Erythroblast (primary cell): ENCODE results near the gene PON2.
"Not testable (repeated sequence)": the region's sequence is repeated elsewhere in the genome, so short reads cannot be mapped to it uniquely, and the experiment has no call there.

Source experiments
- DNase-seq, 2 experiments: peaks; one replicate each; lab custom pipeline; 2025; lab: John Stamatoyannopoulos, UW
- GATA1 ChIP-seq: IDR thresholded peaks from 2 replicates; pipeline ENCODE4 v1.6.1; 2011; ENCODE audit warnings: low read depth, mild to moderate bottlenecking, control low read depth, low read length, moderate library complexity
- POLR2A ChIP-seq: IDR thresholded peaks from 2 replicates; pipeline ENCODE4 v1.6.1; 2011; ENCODE audit warnings: mild to moderate bottlenecking, low read length

Gene PON2

DNA sequence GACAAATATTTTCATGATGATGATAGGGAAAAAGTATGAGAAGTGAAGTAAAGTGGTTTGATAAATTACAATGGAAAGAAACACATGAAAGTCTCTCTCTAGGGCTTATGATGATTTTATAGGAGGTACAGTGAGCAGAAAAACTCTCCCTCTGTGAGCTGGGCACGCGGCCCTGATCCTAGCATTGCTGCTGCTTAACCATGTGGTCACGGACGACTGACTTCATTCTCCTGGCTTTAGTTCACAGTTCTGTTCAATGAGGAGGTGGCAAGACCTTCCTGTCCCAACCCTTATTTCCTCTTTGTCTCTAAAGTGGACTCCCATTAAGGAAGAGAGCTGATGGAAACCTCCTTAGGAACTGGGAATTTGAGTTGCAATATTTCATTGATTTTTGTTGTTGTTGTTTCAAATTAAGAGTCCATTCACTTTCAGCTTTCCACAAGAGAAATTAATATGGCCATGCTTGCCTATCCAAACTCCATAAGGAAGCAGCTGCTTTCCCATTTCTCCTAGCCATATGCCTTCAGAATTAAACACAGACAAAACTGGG lies 30.4 kb downstream of the PON2 start:
- no peak for DNase-seq
- no peak for TF ChIP-seq GATA1
- TF ChIP-seq POLR2A = no peak

DNA sequence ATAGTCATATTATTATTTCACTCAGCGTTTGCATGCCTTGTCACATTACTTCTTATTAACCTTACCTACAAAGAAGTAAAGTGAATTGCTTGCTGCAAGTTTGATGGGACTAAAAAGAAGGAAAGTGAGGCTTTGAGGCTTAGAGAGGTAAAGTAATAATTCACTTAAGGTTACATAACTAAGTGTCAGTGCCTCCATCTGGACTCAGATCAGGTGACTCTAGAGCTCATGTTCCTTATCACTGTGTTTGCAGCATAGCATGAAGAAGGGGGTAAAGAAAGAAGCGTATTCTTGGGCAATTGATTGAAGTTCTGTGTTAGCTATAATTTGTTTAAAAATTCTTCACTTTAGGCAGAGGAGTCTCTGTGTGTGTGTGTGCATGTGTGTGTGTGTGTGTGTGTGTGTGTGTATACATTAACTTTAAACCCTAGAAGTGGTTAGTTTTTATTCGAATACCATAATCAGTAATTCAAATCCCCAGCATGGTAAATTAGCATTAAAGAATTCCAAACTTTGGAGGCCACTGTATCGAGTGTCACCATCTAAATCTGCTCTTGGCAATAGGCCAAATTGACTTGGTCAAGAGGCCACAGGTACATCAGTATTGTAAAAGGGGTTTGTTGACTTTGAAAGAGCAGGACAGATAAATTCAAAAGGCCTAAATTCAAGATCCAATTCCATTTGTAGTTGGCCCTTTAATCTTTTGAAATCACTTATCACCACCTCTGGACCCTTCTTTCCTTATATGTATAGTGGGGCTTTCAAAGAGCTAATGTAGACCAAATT lies 36.5 kb downstream of the PON2 start:
- DNase-seq = no peak
- TF ChIP-seq POLR2A = no peak
- no peak for TF ChIP-seq GATA1

DNA sequence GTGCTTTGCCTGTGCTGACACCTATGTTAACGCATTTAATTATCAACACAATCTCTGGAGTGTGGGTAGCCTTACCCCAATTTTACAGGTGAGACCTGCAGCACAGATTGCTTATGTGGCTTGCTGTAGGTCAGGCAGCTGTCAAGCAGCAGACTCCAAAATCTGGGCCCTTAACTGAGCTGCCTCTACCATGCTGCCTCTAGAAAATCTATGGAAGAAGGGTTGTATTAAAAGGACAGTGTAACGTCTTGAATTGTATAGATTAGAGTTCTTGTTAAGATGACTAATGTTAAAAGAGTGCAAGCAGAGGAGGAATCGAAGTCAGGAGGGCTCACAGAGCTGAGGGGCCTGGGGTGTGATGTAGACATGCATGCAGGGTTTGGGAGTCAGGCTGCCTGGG lies 37.4 kb downstream of the PON2 start:
- DNase-seq = no peak
- TF ChIP-seq POLR2A (no peak), GATA1 (no peak)

DNA sequence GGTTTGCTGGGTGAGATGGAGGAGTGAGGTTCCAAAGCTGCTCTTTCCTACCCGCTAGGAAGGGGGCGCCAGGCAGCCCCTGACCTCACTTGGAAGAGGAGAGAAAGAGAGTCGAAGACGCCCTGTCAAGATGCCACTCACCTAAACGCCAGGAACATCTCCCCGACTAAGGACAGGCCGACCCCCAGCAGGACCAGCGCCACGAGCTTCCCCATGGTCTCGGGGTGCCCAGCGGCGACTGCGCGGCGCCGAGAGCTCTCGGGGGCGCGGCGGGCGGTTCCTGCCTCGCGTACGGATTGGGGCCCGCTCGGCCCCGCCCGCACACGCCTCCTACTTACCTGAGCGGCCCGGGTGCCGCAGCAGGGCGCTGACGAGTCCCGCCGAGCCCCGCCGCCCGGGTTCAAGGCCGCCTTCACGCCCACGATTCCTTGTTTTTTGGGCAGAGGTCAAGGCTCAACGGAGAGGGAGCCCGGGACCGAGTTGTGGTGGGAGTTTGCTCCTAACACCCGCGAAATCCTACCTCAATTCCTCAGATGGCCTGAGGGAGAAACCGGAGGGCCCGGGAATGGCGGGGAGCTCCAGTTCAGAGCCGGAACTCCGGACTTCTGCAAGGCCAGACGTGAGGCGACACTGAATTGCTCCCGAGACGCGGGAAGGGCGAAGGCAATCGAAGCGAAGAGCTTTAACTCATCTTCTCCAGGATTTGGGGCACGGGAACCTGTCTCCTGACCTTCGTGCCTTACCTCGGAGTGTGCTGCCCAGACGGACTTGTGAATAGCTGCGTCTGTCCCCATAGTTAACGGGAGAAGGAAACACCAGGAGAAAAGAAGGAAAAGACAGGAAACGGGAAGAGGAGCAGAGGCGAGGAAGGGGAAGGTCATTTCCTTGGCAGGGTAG lies 38.4 kb downstream of the PON2 start, which contains the start of gene PON3:
PON3 (minus strand) TSS at position 240 of the 897 bp plus-strand sequence; CDS start at position 215, 25 bp downstream.
- no peak for TF ChIP-seq POLR2A
- TF ChIP-seq GATA1 = no peak

DNA sequence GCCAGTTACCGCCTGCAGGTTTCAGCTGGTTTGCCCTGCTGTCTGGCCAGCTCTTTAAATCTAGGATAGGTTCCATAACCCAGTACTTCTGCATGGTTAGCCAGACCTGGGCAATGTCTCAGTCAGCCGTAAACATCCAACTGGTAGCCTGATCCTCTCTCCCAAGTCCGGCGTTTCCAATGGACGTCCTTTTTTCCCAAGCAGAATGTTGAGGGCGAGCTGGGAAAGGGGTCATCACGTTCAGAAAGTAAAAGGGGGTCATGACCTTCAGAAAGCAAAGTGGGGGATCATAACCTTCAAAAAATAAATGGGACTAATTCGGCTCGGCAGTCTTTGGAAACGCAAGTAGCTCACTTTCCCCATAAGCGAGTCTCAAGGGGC lies 39.1 kb downstream of the PON2 start:
- no peak for TF ChIP-seq GATA1
- no peak for TF ChIP-seq POLR2A
- no peak for DNase-seq

More for the DNA sequence above, 38.4 kb downstream of the PON2 start, which contains the start of gene PON3:
- DNase-seq = peak; percentile 32 to 40

DNA sequence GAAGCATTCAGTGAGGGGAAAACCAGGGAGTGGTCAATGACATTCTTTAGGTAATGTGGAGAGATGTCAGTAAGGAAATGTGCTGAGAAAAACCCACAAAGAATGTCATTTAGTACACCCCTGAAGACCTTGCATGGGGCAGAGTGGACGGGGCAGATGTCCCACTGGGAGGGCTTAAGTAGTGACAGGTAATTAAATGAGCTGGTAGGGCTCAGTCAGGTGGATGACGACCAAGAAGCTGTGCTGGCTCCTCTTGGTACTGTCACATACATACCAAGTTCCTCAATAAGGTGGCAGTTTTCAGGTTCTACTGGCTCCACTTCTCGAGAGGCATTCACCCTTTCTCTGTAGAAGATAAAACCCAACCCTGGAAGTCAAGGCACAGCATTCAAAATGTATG lies 40.5 kb downstream of the PON2 start:
- no peak for DNase-seq
- TF ChIP-seq POLR2A = no peak
- TF ChIP-seq GATA1 = no peak

DNA sequence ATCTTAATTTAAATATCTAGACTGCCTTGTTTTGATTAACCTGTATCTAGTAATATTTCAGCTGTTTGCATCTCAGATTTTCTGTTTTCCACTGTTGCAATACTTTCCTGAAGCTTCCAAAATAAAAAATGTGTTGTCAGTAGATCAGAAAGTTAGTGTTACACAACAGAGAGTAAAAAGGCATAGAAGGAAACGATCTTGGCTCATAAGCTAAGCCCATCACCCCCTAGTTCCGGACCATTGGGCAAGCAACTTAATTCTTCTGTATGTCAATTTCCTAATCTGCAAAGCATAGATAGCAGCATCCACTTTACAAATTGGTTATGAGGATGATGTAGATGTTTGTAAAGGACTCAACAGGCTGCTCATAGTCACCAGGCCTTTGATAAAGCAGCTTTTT lies 43.1 kb downstream of the PON2 start:
- TF ChIP-seq GATA1 = no peak
- TF ChIP-seq POLR2A = no peak
- no peak for DNase-seq

DNA sequence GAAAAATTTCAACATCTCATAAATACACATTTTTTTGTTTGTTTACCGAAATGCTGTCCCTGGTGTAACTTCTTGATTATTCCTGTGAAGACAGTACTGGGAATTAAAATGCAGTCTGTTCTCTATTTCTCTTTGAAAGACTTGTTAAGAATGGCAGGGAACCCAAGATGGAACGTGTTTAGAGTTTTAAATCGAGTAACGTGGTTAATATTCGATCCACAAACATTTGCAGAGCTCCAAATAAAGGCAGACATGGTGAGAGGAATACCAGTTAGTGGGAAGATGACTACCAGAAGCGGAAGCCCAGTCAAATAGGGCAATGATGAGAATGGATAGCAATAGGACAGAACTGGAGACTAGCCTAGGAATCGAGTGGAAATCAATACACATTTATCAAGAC lies 45.3 kb downstream of the PON2 start:
- TF ChIP-seq GATA1 (no peak), POLR2A (no peak)
- no peak for DNase-seq

DNA sequence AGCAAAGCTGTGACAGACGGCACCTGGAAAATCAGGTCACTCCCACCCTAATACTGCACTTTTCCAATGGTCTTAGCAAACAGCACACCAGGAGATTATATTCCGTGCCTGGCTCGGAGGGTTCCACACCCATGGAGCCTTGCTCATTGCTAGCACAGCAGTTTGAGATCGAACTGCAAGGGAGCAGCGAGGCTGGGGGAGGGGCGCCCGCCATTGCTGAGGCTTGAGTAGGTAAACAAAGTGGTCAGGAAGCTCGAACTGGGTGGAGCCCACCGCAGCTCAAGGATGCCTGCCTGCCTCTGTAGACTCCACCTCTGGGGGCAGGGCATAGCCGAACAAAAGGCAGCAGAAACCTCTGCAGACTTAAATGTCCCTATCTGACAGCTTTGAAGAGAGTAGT lies 55.4 kb downstream of the PON2 start:
- not testable (repeated sequence) for DNase-seq

DNA sequence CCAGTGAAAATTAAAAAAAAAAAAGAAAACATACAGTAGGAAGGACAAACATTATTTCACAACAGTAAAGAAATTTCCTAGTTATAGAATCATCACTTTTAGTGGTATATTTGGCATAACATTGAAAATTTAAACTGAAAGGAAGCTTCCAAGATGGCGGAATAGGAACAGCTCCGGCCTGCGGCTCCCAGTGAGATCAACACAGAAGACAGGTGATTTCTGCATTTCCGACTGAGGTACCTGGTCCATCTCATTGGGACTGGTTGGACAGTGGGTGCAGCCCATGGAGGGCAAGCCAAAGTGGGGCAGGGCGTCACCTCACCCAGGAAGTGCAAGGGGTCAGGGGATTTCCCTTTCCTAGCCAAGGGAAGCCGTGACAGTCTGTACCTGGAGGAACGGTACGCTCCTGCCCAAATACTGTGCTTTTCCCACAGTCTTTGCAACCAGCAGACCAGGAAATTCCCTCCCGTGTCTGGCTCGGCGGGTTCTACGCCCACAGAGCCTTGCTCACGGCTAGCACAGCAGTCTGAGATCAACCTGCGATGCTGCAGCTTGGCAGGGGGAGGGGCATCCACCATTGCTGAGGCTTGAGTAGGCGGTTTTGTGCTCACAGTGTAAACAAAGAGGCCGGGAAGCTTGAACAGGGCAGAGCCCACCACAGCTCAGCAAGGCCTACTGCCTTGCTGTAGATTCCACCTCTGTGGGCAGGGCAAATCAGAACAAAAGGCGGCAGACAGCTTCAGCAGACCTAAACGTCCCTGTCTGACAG lies 58.0 kb downstream of the PON2 start:
- TF ChIP-seq GATA1 (no peak), POLR2A (no peak)
- DNase-seq = no peak

DNA sequence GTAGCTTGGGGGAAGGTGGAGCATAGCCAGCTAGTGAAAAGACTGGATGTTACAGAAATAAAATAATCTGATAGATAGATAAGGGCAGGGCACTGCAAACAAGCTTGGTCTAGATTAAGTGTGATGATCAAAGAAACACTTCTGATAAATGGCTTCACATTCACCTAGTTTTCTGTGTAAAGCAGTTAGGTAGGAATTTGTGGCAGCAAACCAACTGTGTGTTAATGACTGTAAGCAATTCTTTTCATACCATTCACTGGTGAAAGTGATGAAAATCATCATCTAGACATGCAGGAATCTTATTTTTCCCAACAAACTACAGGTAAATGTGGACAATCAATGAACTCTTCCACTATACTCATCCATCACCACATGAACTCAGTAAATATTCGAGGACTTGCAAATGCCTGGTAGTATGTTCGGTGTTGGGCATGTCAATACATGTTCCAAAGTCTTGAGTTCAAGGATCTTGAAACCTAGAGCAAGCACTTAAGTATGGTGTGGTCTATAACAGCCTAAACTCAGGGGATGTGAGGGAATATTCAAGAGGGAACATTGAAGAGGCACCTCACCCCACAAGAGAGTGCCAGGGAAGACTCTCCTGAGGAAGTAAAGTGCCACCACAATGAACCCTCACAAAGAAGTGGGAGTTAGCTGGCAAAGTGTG lies 59.1 kb downstream of the PON2 start:
- TF ChIP-seq GATA1 = no peak
- TF ChIP-seq POLR2A = no peak
- no peak for DNase-seq

DNA sequence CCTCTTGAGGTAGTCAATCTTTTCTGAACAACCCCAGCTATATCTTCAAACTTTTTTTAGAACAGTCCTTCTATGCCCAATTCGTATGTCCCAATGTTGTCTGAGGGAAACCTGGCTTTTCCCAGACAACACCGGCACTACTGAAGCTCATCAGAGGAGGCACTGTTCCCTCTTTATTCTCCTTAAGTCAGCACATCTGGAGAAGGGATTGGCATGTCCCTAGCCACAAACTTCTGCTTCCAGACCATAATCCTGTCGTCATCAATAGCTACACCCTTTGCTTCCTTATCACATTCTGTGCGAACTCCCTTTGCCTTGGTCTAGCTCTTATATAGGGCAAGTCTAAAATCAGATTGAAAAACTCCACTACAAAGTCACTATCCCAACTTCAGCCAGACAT lies 61.5 kb downstream of the PON2 start:
- no peak for DNase-seq
- no peak for TF ChIP-seq POLR2A
- no peak for TF ChIP-seq GATA1

DNA sequence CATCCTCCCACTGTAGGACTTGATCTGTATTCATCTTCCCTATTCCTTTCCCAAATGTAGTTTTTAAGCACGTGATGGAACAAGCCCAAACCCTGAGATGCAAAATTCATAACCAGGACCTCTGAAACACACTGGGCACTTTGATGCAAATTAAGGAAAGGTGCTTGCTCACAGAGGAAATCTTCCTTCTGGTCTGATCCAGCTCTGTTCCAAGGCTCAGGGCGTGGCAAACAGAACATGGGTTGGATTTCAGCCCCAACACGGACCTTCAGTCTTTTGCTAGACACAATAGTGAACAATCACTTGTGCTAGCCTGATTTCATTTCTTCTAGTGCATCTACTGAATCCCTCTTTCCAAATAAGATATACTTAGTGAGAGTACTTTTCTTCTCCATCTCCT lies 66.6 kb downstream of the PON2 start:
- no peak for TF ChIP-seq GATA1
- TF ChIP-seq POLR2A = no peak
- DNase-seq = no peak
